GM19099 (cell line): Measurements from ENCODE around the gene DVL3.
A peak's percentile ranks its signal among the peaks of the same experiment; 100 is the strongest.

Source experiments
- POLR2A ChIP-seq: IDR thresholded peaks from 3 replicates; pipeline ENCODE4 v1.6.1; 2011; ENCODE audit warnings: low read depth; ENCODE audit not compliant: insufficient read length; ENCODE audit errors: extremely low read depth

The DVL3 gene

GRCh38 chr3:184185461-184186183 lies 30.4 kb downstream of the DVL3 start:
- peak; percentile 67 for TF ChIP-seq POLR2A

- TF ChIP-seq POLR2A = peak; percentile 75
Measured at GRCh38 chr3:184186184-184186901, 31.2 kb downstream of the DVL3 start, which contains the start of gene ABCF3. Gene ABCF3 (plus strand): TSS chr3:184186199. CDS start chr3:184186208, 9 bp downstream.

GRCh38 chr3:184186902-184187207 lies 31.7 kb downstream of the DVL3 start:
- no peak for TF ChIP-seq POLR2A

- no peak for TF ChIP-seq POLR2A
Measured at GRCh38 chr3:184188080-184188479, 32.9 kb downstream of the DVL3 start.

GRCh38 chr3:184189421-184189820 lies 34.2 kb downstream of the DVL3 start:
- no peak for TF ChIP-seq POLR2A

DNA sequence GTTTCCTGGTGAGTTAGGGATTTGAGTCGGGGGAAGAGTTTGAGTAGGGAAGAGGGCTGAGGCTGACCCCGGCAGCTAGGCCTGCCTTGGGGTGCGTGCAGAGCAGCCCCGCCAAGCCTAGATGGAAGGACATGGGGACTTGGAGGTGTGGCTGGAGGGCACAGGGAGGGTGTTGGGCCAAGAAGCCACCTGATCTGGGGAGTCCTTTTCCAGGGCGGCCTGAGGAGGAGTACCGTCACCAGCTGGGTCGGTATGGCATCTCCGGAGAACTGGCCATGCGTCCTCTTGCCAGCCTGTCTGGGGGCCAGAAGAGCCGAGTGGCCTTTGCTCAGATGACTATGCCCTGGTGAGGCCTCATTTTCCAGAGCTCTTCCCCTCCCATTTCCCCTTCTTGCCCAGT lies 37.7 kb downstream of the DVL3 start:
- TF ChIP-seq POLR2A = no peak

DNA sequence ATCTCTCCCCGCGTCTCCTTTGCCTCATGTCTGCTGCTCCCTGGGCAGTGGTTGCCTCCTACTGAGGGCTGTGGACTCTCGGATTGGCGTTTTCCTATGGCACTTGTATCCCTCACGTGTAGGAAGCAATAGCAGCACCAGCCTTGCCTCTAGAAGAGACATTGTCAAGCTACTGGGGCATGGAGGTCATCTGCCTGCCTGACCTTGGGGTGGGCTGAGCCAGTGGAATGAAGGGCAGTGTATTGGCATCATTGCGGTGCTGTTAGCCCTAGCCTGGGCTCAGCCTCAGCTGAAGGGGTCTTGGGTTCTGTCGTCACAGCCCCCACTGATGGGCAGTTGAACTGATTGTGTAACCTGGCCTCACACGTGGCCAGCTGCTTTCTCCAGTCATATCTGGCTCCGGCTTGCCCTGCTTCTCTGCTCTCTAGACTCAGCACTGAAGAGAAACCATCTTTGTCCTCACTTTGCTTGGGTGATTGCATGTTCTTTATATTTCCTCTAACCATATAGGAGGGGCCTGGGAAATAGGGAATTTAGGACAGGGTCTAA lies 38.9 kb downstream of the DVL3 start:
- TF ChIP-seq POLR2A = no peak

- TF ChIP-seq POLR2A = no peak
Measured at GRCh38 chr3:184196536-184196935, 41.4 kb downstream of the DVL3 start.

DNA sequence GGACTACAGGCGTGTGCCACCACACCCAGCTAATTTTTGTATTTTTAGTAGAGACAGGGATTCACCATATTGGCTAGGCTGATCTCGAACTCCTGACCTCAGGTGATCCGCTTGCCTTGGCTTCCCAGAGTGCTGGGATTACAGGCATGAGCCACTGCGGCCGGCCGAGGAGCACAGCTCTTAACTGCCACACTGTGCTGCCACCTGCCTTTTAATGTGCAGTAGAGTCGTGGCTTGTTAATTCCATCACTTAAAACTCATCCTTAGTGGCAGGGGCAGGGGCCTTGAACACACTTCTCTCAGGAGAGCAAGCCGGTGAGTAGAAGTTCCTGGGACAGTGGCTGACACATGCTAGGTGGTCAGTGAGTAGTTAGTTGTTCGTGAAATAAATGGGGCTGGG lies 43.3 kb downstream of the DVL3 start:
- no peak for TF ChIP-seq POLR2A

DNA sequence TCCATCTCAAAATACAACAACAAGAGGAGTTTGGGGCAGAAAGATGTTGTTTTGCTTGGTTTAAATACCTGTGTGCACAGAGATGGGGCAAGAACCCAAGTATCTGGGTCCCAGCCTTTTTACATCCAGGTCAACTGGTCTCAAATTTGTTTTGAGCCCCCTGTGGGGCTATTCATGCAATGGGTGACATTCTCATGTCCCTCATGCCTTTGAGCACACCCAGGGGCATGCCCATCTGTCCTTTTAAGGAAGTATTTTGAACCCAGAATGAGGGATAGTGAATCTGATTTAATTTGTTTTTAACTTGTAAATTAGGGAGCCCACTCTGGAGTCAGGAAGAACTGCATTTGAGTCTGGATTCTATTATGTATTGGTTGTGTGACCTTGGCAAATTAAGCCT lies 45.6 kb downstream of the DVL3 start:
- TF ChIP-seq POLR2A = no peak

DNA sequence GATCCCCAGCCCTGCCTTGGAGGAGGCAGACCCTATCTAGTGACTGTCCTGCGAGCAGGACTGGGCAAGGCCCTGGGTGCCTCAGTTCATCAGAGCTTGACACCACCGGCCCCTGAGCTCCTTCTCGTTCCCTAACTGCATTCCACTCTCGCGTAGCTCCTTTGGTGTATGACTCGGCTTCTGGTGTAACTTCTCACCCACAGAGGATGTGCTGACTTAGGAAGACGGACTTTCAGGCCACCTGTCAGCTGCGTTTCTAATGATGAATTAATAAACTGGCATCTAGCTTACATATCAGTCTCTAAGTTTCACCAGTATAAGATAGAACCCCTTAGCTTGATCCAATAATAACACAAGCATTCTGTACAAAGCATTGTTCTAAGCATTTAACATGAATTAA lies 48.3 kb downstream of the DVL3 start:
- no peak for TF ChIP-seq POLR2A

DNA sequence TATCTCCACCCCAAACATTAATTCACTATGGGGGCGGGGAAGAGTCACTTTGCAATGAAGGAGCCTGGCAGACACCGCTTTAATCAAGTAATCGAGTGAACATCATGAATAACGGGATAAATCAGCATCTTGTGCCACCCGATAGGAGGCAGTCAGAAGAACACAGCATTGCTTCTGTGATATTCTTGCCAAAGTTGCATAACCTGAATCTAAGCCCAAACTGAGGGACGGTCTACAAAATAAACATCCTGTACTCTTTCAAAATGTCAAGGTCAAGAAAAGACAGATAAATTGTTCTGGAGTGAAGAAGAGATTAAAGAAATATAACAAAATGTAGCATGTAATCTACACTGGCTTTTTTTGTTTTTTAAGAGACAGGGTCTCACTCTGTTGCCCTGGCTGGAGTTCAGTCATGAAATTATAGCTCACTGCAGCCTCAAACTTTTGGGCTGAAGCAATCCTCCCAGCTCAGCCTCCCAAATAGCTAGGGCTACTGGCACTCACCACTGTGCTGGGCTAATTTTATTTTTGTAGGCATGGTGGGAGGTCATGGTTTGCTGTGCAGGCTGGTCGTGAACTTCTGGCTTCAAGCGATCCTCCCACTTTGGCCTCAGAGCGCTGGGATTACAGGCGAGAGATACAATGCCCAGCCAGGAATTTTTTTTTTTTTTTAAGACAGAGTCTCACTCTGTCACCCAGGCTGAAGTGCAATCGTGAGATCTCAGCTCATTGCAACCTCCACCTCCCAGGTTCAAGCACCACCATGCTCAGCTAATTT lies 54.2 kb downstream of the DVL3 start:
- TF ChIP-seq POLR2A = no peak

- TF ChIP-seq POLR2A = no peak
Measured at GRCh38 chr3:184211297-184211696, 56.1 kb downstream of the DVL3 start.

- TF ChIP-seq POLR2A = no peak
Measured at GRCh38 chr3:184211718-184212117, 56.5 kb downstream of the DVL3 start.

GRCh38 chr3:184218814-184219213 lies 63.6 kb downstream of the DVL3 start:
- TF ChIP-seq POLR2A = no peak

GRCh38 chr3:184222521-184222920 lies 67.3 kb downstream of the DVL3 start:
- TF ChIP-seq POLR2A = no peak
